ENCODE measurements around the gene PLAC9.

DNA sequence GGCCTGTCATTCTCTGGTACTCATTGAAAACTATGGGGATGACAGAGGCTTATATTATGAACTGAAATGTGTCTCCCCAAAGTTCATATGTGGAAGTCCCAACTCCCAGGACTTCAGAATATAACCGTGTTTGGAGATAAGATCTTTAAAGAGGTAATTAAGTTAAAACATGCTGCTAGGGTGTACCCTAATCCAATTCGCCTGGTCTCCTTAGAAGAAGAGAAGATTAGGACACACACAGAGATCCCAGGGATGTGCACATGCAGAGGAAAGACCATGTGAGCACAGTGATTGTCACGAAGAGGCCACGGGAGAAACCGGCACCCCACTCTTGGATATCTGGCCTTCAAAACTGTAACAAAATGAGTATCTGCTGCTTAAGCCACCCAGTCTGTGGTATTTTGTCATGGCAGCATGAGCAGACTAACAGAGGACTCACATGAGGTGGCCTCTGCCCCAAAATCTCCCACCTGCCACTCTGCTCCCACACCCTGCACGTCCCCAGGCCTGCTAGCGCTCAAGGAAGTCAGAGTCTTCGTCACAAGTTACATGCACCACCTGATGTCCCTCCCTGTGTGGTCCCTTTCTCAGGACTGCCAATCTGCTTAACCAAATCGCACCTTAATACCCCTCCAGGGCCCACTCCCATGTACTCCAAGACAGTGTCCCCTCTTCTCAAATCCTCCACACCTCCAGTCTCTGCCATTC, 26.8 kb downstream of the PLAC9 start:
- TF ChIP-seq, protein P1, sequence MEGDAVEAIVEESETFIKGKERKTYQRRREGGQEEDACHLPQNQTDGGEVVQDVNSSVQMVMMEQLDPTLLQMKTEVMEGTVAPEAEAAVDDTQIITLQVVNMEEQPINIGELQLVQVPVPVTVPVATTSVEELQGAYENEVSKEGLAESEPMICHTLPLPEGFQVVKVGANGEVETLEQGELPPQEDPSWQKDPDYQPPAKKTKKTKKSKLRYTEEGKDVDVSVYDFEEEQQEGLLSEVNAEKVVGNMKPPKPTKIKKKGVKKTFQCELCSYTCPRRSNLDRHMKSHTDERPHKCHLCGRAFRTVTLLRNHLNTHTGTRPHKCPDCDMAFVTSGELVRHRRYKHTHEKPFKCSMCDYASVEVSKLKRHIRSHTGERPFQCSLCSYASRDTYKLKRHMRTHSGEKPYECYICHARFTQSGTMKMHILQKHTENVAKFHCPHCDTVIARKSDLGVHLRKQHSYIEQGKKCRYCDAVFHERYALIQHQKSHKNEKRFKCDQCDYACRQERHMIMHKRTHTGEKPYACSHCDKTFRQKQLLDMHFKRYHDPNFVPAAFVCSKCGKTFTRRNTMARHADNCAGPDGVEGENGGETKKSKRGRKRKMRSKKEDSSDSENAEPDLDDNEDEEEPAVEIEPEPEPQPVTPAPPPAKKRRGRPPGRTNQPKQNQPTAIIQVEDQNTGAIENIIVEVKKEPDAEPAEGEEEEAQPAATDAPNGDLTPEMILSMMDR (IDR thresholded peaks at IDR 0.05), result no peak
- no peak for TF ChIP-seq POLR2A (IDR thresholded peaks at IDR 0.05)
